GM12865 (cell line): ENCODE data around the gene VPS8.

ENCODE experiments used
- DNase-seq: peaks from one replicate; pipeline ENCODE4 v3.0.0; 2010; ENCODE audit warnings: low read depth
- H3K4me3 ChIP-seq: 2 replicates; pipeline ENCODE4 v1.5.1; 2011; ENCODE audit warnings: mild to moderate bottlenecking, low read depth, low read length, control low read depth
- TF ChIP-seq, protein P1 (sequence below): IDR thresholded peaks from 2 replicates; pipeline ENCODE4 v1.5.1; 2011; ENCODE audit warnings: low read length, control low read depth, low read depth, inconsistent platforms; ENCODE audit not compliant: insufficient read depth; ENCODE audit errors: missing control alignments

VPS8 gene

DNA sequence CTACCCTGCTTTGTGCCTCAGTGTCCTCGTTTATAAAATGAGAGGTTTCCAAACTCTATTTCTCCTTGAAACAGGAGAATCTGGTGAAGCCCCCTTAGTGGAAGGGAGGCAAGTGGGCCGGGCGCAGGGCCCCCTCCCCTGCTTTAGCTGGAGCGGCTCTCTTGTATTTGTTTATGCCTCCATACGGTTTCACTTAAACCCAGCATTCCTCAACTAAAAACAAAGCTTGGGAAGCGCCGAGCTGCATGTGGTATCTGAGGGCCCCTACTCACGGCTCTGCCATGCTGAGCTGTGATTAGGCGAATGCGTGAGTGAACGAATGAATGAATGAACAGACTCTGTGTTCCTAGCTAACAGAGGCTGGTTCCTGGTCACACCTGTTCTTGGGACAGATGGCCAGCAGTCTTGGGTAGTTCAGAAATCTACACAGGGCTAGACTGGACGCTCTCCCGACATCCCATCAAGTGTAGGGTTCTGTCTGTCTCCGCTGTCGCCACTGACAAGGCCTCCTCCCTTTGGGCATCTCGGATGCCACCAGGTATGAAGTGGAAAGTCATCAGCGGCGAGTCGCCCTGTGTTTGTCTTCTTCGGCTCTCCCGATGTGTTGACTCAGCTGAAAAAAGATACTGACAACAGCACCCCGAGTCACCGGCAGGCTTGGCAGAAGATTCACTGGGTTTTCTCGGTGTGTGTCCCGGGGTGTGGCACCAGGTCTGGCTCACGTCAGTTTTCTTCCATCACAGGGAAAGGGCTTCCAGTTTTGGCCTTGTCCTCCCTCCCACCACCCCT lies 42.4 kb upstream of the VPS8 start:
- DNase-seq, result no peak
- TF ChIP-seq, protein P1, sequence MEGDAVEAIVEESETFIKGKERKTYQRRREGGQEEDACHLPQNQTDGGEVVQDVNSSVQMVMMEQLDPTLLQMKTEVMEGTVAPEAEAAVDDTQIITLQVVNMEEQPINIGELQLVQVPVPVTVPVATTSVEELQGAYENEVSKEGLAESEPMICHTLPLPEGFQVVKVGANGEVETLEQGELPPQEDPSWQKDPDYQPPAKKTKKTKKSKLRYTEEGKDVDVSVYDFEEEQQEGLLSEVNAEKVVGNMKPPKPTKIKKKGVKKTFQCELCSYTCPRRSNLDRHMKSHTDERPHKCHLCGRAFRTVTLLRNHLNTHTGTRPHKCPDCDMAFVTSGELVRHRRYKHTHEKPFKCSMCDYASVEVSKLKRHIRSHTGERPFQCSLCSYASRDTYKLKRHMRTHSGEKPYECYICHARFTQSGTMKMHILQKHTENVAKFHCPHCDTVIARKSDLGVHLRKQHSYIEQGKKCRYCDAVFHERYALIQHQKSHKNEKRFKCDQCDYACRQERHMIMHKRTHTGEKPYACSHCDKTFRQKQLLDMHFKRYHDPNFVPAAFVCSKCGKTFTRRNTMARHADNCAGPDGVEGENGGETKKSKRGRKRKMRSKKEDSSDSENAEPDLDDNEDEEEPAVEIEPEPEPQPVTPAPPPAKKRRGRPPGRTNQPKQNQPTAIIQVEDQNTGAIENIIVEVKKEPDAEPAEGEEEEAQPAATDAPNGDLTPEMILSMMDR, result no peak
- H3K4me3 ChIP-seq, result no peak overlapping the region

GRCh38 chr3:184770541-184770940 lies 41.4 kb upstream of the VPS8 start:
- H3K4me3 ChIP-seq, result no peak overlapping the region
- DNase-seq, result no peak
- TF ChIP-seq, protein P1, result no peak

DNA sequence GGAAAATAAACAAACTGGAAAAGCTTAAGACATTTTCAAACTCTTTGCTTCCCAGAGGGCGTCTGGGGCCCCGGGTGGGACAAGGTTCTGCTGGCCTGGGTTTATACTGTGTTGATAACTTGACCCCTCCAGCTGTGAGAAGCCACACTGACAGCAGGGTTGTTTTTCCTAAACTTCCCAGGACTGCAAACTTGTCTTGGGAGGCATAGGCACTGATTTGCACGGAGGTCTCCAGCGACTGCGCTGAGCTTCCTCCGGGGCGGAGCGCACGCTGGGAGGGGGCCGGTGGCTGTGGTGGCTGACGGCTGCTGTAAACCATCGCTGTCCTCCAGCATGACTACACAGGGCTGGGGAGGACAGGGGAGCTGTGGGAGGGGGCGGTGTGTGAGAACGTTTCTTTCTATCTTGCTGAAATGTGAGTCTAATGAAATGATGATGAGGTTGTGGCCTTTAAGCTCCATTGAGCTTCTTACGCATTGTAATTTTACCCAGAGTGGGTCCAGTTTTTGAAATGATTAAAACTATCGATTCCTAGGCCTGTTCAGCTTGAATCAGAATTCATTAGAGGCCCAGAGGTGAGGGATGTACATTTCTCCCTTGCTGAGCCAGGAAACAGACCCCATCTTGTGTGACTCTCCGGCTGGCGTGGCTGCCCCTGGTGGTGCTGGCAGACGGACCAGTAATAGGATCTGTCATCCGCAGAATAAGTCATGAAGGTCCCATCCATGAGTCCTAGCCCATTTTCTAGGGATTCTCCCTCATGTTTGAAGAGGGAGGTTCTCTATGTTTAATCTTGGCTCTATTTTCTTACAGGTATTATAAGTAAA lies 40.5 kb upstream of the VPS8 start:
- DNase-seq, result no peak
- no peak overlapping the region for H3K4me3 ChIP-seq
- TF ChIP-seq, protein P1, result no peak

DNA sequence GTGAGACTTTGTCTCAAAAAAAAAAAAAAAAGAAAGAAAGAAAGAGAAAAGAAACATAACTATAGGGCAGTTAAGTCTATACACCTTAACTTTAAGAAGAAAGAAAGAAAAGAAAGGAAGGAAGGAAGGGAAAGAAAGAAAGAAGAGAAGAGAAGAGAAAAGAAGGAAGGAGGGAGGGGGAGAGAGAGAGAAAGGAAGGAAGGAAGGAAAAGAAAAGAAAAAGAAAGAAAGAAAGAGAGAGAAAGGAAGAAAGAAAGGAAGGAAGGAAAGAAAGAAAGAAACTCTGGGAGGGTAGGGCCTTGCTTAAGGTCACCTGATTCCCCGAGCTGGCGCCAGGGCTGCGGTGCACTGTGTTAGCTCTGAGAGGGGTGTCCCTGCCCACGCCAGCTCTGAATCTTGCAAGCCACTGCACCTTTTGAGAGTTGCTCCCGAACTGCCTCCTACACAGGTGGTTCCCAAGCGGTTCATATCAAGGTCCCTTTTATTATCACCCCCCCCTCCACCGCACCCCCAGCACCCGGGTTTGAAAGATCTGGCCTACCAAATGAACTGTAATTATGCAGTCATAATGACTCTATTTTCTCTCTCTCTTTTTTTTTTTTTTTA lies 39.2 kb upstream of the VPS8 start:
- TF ChIP-seq, protein P1, result no peak
- DNase-seq, result no peak
- H3K4me3 ChIP-seq, result no peak overlapping the region

DNA sequence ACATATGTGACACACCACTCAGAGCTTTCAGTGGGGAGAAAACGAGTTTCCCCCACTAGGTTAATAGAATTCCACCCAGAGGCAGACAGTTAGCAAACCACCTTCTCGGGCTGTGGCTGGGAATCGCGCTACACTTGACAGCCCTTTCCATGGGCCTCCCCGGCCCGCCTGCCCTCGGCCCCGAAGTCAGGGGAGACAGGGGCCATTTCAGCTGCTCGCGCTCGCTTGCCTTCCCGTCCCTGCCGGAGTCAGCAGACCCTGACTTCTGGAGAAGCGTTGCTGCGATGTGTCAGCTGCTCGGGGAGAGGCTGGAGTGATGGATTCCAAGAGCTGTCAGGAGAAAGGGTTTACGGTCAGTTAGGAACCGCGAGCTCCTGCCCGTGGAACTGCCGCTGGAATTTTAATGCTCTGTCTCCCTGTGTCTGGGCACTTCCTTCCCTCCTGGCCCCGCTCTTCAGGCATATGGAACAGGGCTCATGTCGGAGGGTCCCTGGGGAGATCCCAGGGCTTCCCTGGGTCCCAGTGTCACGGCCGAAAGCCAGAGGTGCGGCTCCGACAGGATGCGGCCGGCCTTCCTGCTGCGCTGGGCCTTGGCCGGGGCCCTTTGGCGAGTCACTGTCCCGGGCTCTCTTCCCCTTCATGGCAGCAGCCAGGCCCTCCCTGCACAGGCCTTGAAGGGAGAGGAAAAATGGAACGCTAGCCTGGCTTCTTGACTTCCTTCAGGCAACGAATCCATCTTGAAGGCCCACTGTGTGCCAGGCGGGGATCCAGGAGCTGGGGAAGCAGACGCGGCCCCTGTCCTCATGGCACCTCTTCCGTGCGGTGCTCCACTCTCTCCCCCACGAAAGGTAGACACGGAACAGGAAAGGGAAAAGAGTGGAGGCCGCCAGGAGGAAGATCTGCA lies 38.4 kb upstream of the VPS8 start:
- no peak overlapping the region for H3K4me3 ChIP-seq
- no peak for DNase-seq
- TF ChIP-seq, protein P1, result no peak

GRCh38 chr3:184776916-184777315 lies 35.0 kb upstream of the VPS8 start:
- H3K4me3 ChIP-seq, result no peak overlapping the region
- TF ChIP-seq, protein P1, result no peak
- no peak for DNase-seq
